ENCODE measurements around the gene HOXA5. TPM values are rescaled to one million over a fixed set of nuclear protein-coding genes. Genes with fewer than 3 reads are reported as not detected.

The HOXA5 gene
- total RNA-seq, 1 donor from 2014 or later = not detected

- TF ChIP-seq CTCF (IDR thresholded peaks at IDR 0.05) = no peak
- H3K4me3 Mint-ChIP-seq (ENCODE audit: unreplicated experiment) = no peak overlapping the region
- DNase-seq (ENCODE audit: extremely low spot score, unreplicated experiment) = no peak
- peaks cover 39% of the 10 kb centered on the region for H3K4me1 Mint-ChIP-seq (ENCODE audit: unreplicated experiment)
- no peaks in the 10 kb centered on the region for H3K9me3 Mint-ChIP-seq (ENCODE audit: unreplicated experiment)
- no peak overlapping the region for H3K27ac Mint-ChIP-seq (ENCODE audit: unreplicated experiment)
- H3K36me3 Mint-ChIP-seq (ENCODE audit: unreplicated experiment) = peaks cover 2% of the 10 kb centered on the region
- H3K27me3 Mint-ChIP-seq (ENCODE audit: unreplicated experiment) = peaks cover 94% of the 10 kb centered on the region
Observed at GRCh38 chr7:27189997-27190748, 46.7 kb upstream of the HOXA5 start.

- no peak for DNase-seq (ENCODE audit: extremely low spot score, unreplicated experiment)
- H3K36me3 Mint-ChIP-seq (ENCODE audit: unreplicated experiment) = peaks cover 2% of the 10 kb centered on the region
- H3K9me3 Mint-ChIP-seq (ENCODE audit: unreplicated experiment) = no peaks in the 10 kb centered on the region
- no peak overlapping the region for H3K27ac Mint-ChIP-seq (ENCODE audit: unreplicated experiment)
- peaks cover 94% of the 10 kb centered on the region for H3K27me3 Mint-ChIP-seq (ENCODE audit: unreplicated experiment)
- H3K4me1 Mint-ChIP-seq (ENCODE audit: unreplicated experiment) = peaks cover 46% of the 10 kb centered on the region
- peak overlapping the region; percentile 67 for H3K4me3 Mint-ChIP-seq (ENCODE audit: unreplicated experiment)
- no peak for TF ChIP-seq CTCF (IDR thresholded peaks at IDR 0.05)
Observed at GRCh38 chr7:27189295-27189996, 46.0 kb upstream of the HOXA5 start.

- Mint-ChIP-seq H3K4me1 (ENCODE audit: unreplicated experiment) (peaks cover 53% of the 10 kb centered on the region), H3K4me3 (ENCODE audit: unreplicated experiment) (peak overlapping the region; percentile 67)
- no peak for DNase-seq (ENCODE audit: extremely low spot score, unreplicated experiment)
Observed at GRCh38 chr7:27188386-27189294, 45.2 kb upstream of the HOXA5 start.

GRCh38 chr7:27187475-27188385 is 44.2 kb upstream of the HOXA5 start:
- no peak for TF ChIP-seq CTCF (IDR thresholded peaks at IDR 0.05)
- H3K36me3 Mint-ChIP-seq (ENCODE audit: unreplicated experiment) = peaks cover 2% of the 10 kb centered on the region
- H3K4me3 Mint-ChIP-seq (ENCODE audit: unreplicated experiment) = peak overlapping the region; percentile 67
- H3K4me1 Mint-ChIP-seq (ENCODE audit: unreplicated experiment) = peaks cover 52% of the 10 kb centered on the region
- H3K27me3 Mint-ChIP-seq (ENCODE audit: unreplicated experiment) = peaks cover 90% of the 10 kb centered on the region
- no peak for DNase-seq (ENCODE audit: extremely low spot score, unreplicated experiment)
- H3K9me3 Mint-ChIP-seq (ENCODE audit: unreplicated experiment) = no peaks in the 10 kb centered on the region
- H3K27ac Mint-ChIP-seq (ENCODE audit: unreplicated experiment) = no peak overlapping the region

More at GRCh38 chr7:27188386-27189294, 45.2 kb upstream of the HOXA5 start:
- Mint-ChIP-seq H3K27ac (ENCODE audit: unreplicated experiment) (no peak overlapping the region), H3K9me3 (ENCODE audit: unreplicated experiment) (no peaks in the 10 kb centered on the region), H3K27me3 (ENCODE audit: unreplicated experiment) (peaks cover 92% of the 10 kb centered on the region), H3K36me3 (ENCODE audit: unreplicated experiment) (peaks cover 2% of the 10 kb centered on the region)
- no peak for TF ChIP-seq CTCF (IDR thresholded peaks at IDR 0.05)
